DMS79 treated with DMSO at 0.1 percent for 48 hours (cell line): Measurements from ENCODE around the gene PREX1.
"Not testable (repeated sequence)": the region's sequence is repeated elsewhere in the genome, so short reads cannot be mapped to it uniquely, and the experiment has no call there.

Experiments used
- DNase-seq: peaks from one replicate; lab custom pipeline; 2025; lab: John Stamatoyannopoulos, UW

Gene PREX1

GRCh38 chr20:48772183-48772976 lies 55.4 kb downstream of the PREX1 start:
- DNase-seq, result no peak

GRCh38 chr20:48771542-48771941 lies 56.3 kb downstream of the PREX1 start:
- no peak for DNase-seq

GRCh38 chr20:48770700-48771442 lies 56.9 kb downstream of the PREX1 start:
- DNase-seq, result no peak

GRCh38 chr20:48769069-48769983 lies 58.5 kb downstream of the PREX1 start:
- DNase-seq, result no peak

GRCh38 chr20:48766961-48767960 lies 60.5 kb downstream of the PREX1 start:
- DNase-seq, result no peak

- DNase-seq, result no peak
Measured at GRCh38 chr20:48766205-48766604, 61.6 kb downstream of the PREX1 start.

- DNase-seq, result no peak
Measured at GRCh38 chr20:48765359-48765758, 62.4 kb downstream of the PREX1 start.

GRCh38 chr20:48763216-48763914 lies 64.4 kb downstream of the PREX1 start:
- no peak for DNase-seq

- DNase-seq, result no peak
Measured at GRCh38 chr20:48761874-48762273, 65.9 kb downstream of the PREX1 start.

- no peak for DNase-seq
Measured at GRCh38 chr20:48761023-48761785, 66.6 kb downstream of the PREX1 start.

GRCh38 chr20:48760403-48760983 lies 67.3 kb downstream of the PREX1 start:
- no peak for DNase-seq

GRCh38 chr20:48759631-48760245 lies 68.1 kb downstream of the PREX1 start:
- DNase-seq, result peak; percentile 78

GRCh38 chr20:48758206-48758820 lies 69.5 kb downstream of the PREX1 start:
- DNase-seq, result peak; percentile 64

- DNase-seq, result not testable (repeated sequence)
Measured at GRCh38 chr20:48756774-48757173, 71.0 kb downstream of the PREX1 start.

- DNase-seq, result no peak
Measured at GRCh38 chr20:48754292-48754691, 73.5 kb downstream of the PREX1 start.

- DNase-seq, result no peak
Measured at GRCh38 chr20:48752963-48753362, 74.8 kb downstream of the PREX1 start.

GRCh38 chr20:48751871-48752270 lies 75.9 kb downstream of the PREX1 start:
- no peak for DNase-seq

- no peak for DNase-seq
Measured at GRCh38 chr20:48750941-48751635, 76.7 kb downstream of the PREX1 start.
